PC-9 (cell line): ENCODE measurements around the gene LRP1-AS. TPM values are rescaled to one million over a fixed set of nuclear protein-coding genes. Genes with fewer than 3 reads are reported as not detected.

Experiments
- BruUV-seq: library from RNA; stranded (reverse); fragments of 400-500 nt; replicated peaks from 2 replicates; lab custom pipeline; 2021; lab: Mats Ljungman, UMichigan
- CTCF ChIA-PET: fragments of 300-600 bp; sonication (Branson Sonifier 250); formaldehyde crosslinking; loops from one replicate; lab custom pipeline; 2022; ENCODE audit warnings: antibody characterized with exemption; lab: Charles Lee
- POLR2A ChIA-PET: fragments of 300-600 bp; sonication (Branson Sonifier 250); formaldehyde crosslinking; loops from one replicate; lab custom pipeline; 2022; ENCODE audit warnings: antibody characterized with exemption; ENCODE audit not compliant: unreplicated experiment; lab: Charles Lee
- DNase-seq, 2 experiments: peaks; one replicate each; pipeline versions ENCODE4 v3.0.0 to v3.0.0-alpha.2; 2015 to 2022; ENCODE audit warnings: mixed read lengths in 1 of 2
- H2AFZ ChIP-seq: fragments of 200-600 bp; sonication (generic); 2 replicates; pipeline ENCODE4 v1.8.1; 2017; ENCODE audit warnings: antibody characterized with exemption
- H3F3A ChIP-seq: fragments of 200-600 bp; sonication (generic); 2 replicates; pipeline ENCODE4 v1.8.1; 2017; ENCODE audit warnings: antibody characterized with exemption, mild to moderate bottlenecking, low read depth; ENCODE audit not compliant: insufficient read depth
- H3K27ac ChIP-seq: fragments of 200-600 bp; sonication (generic); 2 replicates; pipeline ENCODE4 v1.6.1; 2016; ENCODE audit warnings: mixed run types
- H3K27me3 ChIP-seq: fragments of 200-600 bp; sonication (generic); 2 replicates; pipeline ENCODE4 v1.6.1; 2016; ENCODE audit warnings: low read depth, mixed run types; ENCODE audit not compliant: insufficient read depth
- H3K36me3 ChIP-seq: fragments of 200-600 bp; sonication (generic); 2 replicates; pipeline ENCODE4 v1.6.1; 2016; ENCODE audit warnings: low read depth, mixed run types
- H3K4me1 ChIP-seq: fragments of 200-600 bp; sonication (generic); replicated peaks from 2 replicates; pipeline ENCODE4 v1.6.1; 2016; ENCODE audit warnings: mixed run types; ENCODE audit not compliant: insufficient read depth
- H3K4me2 ChIP-seq: fragments of 200-600 bp; sonication (generic); 2 replicates; pipeline ENCODE4 v1.6.1; 2017; ENCODE audit warnings: mixed run types
- H3K4me3 ChIP-seq: fragments of 200-600 bp; sonication (generic); 2 replicates; pipeline ENCODE4 v1.6.1; 2016; ENCODE audit warnings: mixed run types
- H3K79me2 ChIP-seq: fragments of 200-600 bp; sonication (generic); 2 replicates; pipeline ENCODE4 v1.6.1; 2017; ENCODE audit warnings: low read depth, mixed run types
- H3K9me2 ChIP-seq: fragments of 200-600 bp; sonication (generic); 2 replicates; pipeline ENCODE4 v1.8.1; 2017; ENCODE audit warnings: mild to moderate bottlenecking; ENCODE audit not compliant: insufficient read depth
- H3K9me3 ChIP-seq: fragments of 200-600 bp; sonication (generic); 2 replicates; pipeline ENCODE4 v1.8.1; 2016; ENCODE audit warnings: low read depth; ENCODE audit not compliant: insufficient read depth
- H4K20me1 ChIP-seq: fragments of 200-600 bp; sonication (generic); 2 replicates; pipeline ENCODE4 v1.8.1; 2017; ENCODE audit not compliant: insufficient read depth
- EZH2 ChIP-seq: fragments of 200-600 bp; sonication (generic); IDR thresholded peaks from 2 replicates; pipeline ENCODE4 v1.8.0; 2017; ENCODE audit warnings: antibody characterized with exemption, low read depth
- intact Hi-C: fragments of 100-400 bp; cut with micrococcal nuclease; formaldehyde crosslinking; loops from one replicate; pipeline ENCODE4 v1.10.0; 2022; ENCODE audit not compliant: unreplicated experiment
- total RNA-seq: library from RNA; stranded (reverse); gene quantifications from 2 replicates; pipeline ENCODE4 v1.2.3, GENCODE V29; 2021
- TF ChIP-seq, protein P1 (sequence below): fragments of 200-600 bp; sonication (generic); conservative IDR thresholded peaks from 2 replicates; pipeline ENCODE4 v1.6.1; 2017; ENCODE audit warnings: mixed run types, antibody characterized with exemption, mild to moderate bottlenecking, moderate library complexity

The LRP1-AS gene
- total RNA-seq, 1 experiment from 2014 or later: not detected

DNA sequence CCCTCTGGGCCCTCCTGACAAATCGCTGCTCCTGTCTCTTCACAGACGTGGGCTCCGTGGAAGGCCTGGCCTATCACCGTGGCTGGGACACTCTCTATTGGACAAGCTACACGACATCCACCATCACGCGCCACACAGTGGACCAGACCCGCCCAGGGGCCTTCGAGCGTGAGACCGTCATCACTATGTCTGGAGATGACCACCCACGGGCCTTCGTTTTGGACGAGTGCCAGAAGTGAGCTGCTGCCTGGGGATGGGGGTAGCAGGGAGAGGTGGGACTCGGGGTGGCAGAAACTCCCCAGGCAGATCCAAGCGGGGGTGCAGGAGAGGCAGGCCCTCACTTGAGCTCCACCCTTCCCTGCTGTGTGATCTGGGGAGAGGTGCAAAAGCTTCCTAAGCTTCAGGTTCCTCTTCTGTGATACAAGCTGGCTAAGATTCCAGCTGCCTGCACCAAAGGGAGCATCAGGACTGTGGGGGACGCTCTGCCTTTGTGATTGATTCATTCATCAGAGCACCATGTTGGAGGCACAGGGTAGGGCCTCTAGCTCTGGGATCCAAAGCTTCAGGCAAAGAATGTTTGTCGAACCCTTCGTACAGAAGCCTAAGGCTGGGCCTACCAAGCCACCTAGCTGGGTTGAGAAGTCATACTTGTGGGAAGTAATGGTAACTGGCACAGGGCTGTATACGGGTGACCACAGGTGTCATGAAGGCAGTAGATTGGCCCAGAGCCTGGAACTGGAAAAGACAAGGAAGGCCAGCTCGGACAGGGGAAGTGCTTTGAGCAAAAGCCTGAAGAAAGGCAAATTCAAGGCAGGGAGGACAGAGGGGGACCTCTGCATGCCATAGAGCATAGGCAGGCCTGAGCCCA, 40.0 kb upstream of the LRP1-AS start:
- H3K9me3 ChIP-seq: no peaks in the 10 kb centered on the region
- intact Hi-C loops: loop anchor here (10.0 kb wide), 1 partner anchor 353 kb away; no protein-coding TSS in a partner anchor
- no peaks in the 10 kb centered on the region for H4K20me1 ChIP-seq
- H3K36me3 ChIP-seq: no peaks in the 10 kb centered on the region
- no peaks in the 10 kb centered on the region for H3F3A ChIP-seq
- DNase-seq: no peak
- ChIA-PET CTCF (interaction anchor here (0.6 kb wide), 1 partner anchor 15 kb away, joined by 3 read pairs; no protein-coding TSS in a partner anchor), POLR2A (interaction anchor here (0.6 kb wide), 1 partner anchor 59 kb away, joined by 3 read pairs; no protein-coding TSS in a partner anchor)
- no peak overlapping the region for H3K4me2 ChIP-seq
- H3K4me3 ChIP-seq: no peak overlapping the region
- no peak overlapping the region for H3K27ac ChIP-seq
- no peaks in the 10 kb centered on the region for H3K9me2 ChIP-seq
- BruUV-seq: no TSS peak
- H3K79me2 ChIP-seq: no peaks in the 10 kb centered on the region
- TF ChIP-seq, protein P1, sequence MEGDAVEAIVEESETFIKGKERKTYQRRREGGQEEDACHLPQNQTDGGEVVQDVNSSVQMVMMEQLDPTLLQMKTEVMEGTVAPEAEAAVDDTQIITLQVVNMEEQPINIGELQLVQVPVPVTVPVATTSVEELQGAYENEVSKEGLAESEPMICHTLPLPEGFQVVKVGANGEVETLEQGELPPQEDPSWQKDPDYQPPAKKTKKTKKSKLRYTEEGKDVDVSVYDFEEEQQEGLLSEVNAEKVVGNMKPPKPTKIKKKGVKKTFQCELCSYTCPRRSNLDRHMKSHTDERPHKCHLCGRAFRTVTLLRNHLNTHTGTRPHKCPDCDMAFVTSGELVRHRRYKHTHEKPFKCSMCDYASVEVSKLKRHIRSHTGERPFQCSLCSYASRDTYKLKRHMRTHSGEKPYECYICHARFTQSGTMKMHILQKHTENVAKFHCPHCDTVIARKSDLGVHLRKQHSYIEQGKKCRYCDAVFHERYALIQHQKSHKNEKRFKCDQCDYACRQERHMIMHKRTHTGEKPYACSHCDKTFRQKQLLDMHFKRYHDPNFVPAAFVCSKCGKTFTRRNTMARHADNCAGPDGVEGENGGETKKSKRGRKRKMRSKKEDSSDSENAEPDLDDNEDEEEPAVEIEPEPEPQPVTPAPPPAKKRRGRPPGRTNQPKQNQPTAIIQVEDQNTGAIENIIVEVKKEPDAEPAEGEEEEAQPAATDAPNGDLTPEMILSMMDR: no peak
- TF ChIP-seq EZH2: no peak
- no peak overlapping the region for H2AFZ ChIP-seq
- no peaks in the 10 kb centered on the region for H3K27me3 ChIP-seq
- H3K4me1 ChIP-seq: no peaks in the 10 kb centered on the region

DNA sequence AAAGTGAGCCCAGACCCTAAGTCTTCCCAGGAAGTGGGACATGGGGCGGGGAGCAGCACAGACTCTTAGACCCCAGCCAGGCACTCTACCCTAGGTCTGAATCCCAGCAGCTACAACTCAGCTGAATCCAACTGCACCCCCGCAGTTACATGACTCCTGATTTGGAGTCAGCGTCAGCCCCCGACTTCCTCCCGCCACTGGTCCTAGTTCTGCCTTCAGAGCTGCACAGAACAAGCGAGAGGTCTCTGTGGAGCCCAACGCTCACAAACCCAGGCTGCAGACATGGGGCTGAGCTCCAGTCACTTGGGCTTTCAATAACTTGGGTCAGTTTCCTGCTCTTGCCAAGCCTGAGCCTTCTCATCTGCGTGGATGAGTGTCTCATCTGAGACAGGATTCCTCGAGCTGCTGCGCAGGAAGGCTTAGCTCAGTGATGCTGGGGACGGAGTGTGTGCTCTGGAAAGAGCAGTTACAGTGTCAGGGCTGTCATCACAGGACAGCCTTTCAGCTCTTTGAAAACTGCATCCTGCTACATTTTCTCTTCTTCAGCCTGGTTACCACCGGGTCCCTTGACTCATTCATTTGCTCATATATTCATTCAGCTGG, 38.6 kb upstream of the LRP1-AS start:
- no peak overlapping the region for H2AFZ ChIP-seq
- POLR2A ChIA-PET: no interaction called here
- H3K4me1 ChIP-seq: no peaks in the 10 kb centered on the region
- no TSS peak for BruUV-seq
- no peaks in the 10 kb centered on the region for H3K9me2 ChIP-seq
- H3K4me2 ChIP-seq: no peak overlapping the region
- no peaks in the 10 kb centered on the region for H3K79me2 ChIP-seq
- intact Hi-C loops: loop anchor here (10.0 kb wide), 1 partner anchor 351 kb away; no protein-coding TSS in a partner anchor
- H3K4me3 ChIP-seq: no peak overlapping the region
- CTCF ChIA-PET: no interaction called here
- TF ChIP-seq EZH2: no peak
- TF ChIP-seq, protein P1: no peak
- H3K36me3 ChIP-seq: no peaks in the 10 kb centered on the region
- no peak overlapping the region for H3K27ac ChIP-seq
- H3K9me3 ChIP-seq: no peaks in the 10 kb centered on the region
- no peaks in the 10 kb centered on the region for H4K20me1 ChIP-seq
- H3K27me3 ChIP-seq: no peaks in the 10 kb centered on the region
- no peaks in the 10 kb centered on the region for H3F3A ChIP-seq
- no peak for DNase-seq

- BruUV-seq: no TSS peak
- H3K36me3 ChIP-seq: no peaks in the 10 kb centered on the region
- no peaks in the 10 kb centered on the region for H3F3A ChIP-seq
- H3K9me3 ChIP-seq: no peaks in the 10 kb centered on the region
- ChIA-PET POLR2A (no interaction called here), CTCF (no interaction called here)
- no peaks in the 10 kb centered on the region for H3K27me3 ChIP-seq
- no peak for DNase-seq
- no peak overlapping the region for H3K4me2 ChIP-seq
- no peaks in the 10 kb centered on the region for H3K79me2 ChIP-seq
- H3K27ac ChIP-seq: no peak overlapping the region
- H4K20me1 ChIP-seq: no peaks in the 10 kb centered on the region
- no peaks in the 10 kb centered on the region for H3K9me2 ChIP-seq
- TF ChIP-seq EZH2: no peak
- TF ChIP-seq, protein P1: no peak
- H3K4me3 ChIP-seq: no peak overlapping the region
- H3K4me1 ChIP-seq: no peaks in the 10 kb centered on the region
- intact Hi-C loops: loop anchor here (10.0 kb wide), 1 partner anchor 351 kb away; no protein-coding TSS in a partner anchor
- H2AFZ ChIP-seq: no peak overlapping the region
Measured at GRCh38 chr12:57185403-57185802, 38.0 kb upstream of the LRP1-AS start.
